GM15510 (cell line): ENCODE measurements around the gene PLEKHA1.

ENCODE experiments used
- POLR2A ChIP-seq: IDR thresholded peaks from 3 replicates; pipeline ENCODE4 v1.6.1; 2011; ENCODE audit warnings: borderline replicate concordance; ENCODE audit not compliant: insufficient read length; ENCODE audit errors: extremely low read depth

Gene PLEKHA1

DNA sequence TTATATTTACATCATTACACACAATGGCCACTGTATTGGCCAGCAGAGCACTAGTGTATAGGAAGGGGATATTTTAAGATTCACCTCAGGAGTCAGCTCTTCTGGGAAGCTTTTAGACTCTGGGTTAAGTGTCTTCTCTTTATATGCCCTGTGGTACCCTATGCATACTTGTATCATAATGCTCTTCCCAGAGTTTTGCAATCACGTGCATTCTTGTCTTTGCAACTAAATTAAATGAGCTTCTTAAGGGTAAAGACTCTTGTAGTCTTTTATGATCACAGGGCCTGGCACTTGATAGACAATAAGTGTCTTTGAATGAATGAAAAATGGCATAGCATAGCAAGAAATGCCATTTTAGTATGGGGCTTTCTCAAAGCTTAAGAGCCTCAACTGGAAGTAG lies 44.5 kb downstream of the PLEKHA1 start:
- TF ChIP-seq POLR2A: no peak

DNA sequence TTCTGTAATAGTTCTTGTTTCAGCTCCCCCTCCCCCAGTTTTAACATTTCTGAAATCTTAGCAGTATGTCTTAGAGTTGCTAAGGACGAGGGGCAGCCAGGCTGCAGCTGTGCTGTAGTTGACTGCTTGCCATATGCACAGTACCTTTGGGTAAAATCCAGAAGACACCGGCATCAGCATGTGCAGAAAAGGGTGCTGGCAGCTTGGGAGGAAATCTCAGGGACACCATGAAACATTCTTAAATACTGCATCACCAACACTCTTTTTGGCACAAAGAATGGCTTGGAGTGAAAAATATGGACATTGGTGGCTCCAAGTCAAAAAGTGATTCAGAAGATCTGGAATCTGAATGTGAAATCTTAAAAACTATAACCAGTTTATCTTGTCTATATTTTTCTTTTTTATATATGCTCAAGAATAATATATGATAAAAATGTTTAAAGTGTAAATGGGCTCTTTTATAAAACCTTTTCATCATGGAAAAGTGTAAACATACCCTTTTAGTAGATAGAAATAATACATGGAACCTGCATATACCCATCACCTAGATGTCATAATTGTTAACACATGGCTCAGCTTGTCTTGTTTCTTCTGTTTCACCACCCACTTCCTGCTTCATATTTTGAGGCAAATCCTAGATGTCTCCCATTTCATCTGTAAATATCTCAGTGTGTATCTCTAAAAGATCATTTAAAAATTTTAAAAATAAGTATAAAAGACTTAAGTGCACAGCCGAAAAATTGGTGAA lies 45.5 kb downstream of the PLEKHA1 start:
- TF ChIP-seq POLR2A: no peak

DNA sequence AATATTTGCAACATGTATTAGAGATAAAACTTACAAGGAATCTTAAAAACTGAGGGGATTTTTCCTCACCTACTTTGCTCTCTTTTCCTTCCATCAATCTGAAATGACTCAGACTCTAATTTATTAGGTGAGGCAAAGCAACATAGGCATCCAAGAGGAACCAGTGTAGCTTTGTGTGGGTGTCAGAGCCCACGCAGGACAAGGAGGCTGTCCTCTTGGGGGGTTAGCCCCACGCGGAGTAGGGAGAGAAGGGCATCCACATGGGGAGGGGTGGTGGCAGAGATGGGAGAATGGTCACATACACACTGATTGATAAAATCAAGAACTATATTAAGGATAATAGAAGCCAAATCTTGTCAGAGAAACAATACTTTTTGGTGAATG lies 46.1 kb downstream of the PLEKHA1 start:
- no peak for TF ChIP-seq POLR2A

DNA sequence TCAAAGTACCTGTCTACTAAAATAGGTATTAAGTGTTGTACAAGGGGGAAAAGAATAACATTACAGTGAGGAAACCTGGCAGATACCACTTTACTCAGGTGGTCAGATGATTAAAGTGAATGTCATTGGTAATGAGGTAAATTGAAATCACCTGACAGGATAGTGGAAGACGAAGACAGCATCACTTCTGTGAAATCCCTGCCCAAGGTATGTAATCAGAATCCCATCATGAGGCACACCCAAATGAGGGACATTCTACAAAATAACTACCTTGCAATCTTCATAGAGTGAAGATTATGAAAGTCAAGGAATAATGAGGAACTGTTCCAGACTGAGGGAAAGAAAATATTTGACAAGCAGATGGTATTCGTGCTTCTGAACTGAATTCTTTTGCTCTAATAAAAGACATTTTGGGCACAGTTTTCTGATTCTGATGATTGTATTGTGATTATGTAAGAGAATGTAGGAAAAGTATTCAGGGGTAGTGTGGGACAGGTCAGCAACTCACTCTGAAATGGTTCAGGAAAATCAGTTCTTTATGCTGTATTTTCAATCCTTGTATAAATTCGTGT lies 46.6 kb downstream of the PLEKHA1 start:
- TF ChIP-seq POLR2A: no peak

DNA sequence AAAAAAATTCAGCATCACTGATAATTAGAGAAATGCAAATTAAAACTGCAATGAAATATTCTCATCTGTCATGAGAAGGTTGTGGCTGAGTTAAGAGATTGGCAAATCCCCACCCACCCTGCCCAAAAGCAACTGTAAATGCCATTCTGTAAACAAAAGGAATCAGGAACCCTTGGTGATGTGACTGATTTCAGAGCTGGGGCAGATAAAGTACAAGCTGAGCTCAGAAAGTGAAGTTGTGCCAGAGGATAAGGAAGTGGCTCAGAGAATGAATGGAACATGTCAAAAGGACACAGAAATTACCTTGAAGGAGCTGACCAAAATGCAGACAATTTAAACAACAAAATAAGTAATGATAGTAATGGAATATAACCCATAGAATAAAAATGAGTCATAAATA lies 47.2 kb downstream of the PLEKHA1 start:
- no peak for TF ChIP-seq POLR2A

DNA sequence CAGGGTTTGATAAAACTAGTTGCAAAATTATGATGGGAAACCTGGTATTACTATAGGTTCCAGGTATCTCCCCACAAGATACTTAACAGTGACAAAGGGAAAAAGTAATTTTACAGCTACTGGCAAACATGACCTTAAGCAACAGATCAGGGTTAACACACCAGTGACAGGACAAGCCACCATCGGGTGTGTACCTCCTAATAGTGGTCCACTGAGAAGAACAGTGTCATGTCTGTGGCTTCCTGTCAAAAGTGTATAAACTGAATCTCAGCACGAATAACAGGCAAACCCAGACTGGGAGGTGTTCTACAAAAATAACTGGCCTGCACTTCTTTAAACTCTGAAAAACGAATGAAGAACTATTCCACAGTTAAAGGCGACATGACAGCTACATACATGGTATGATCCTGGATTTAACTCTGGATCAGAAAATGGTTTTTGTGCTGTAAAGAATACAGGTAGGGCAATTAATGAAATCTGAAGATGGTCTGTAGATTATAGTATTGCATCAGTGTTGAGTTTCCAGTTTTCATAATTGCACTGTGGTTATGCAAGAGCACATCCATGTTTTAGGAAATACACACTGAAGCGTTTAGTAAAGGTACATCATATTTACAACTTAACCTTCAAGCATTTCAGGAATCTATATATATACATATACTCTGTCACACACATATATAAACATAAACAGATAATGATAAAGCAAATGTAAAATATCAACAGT lies 47.9 kb downstream of the PLEKHA1 start:
- no peak for TF ChIP-seq POLR2A

DNA sequence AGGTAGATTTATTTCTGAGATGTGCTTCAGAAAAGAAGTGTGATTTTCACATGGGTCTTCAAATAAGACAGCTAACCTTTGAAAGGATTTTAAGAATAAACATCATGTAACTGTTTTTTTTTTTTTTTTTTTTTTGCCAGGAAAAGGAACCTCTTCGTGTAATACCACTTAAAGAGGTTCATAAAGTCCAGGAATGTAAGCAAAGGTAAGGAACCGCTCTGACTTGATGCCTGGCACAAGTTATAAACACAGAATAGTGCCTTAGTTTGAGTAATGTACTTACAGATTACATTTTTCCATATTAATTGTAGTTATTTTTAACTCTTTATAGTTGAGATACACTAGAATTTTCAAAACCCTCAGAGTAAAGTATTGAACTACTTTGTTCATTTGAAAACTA lies 49.6 kb downstream of the PLEKHA1 start:
- no peak for TF ChIP-seq POLR2A

DNA sequence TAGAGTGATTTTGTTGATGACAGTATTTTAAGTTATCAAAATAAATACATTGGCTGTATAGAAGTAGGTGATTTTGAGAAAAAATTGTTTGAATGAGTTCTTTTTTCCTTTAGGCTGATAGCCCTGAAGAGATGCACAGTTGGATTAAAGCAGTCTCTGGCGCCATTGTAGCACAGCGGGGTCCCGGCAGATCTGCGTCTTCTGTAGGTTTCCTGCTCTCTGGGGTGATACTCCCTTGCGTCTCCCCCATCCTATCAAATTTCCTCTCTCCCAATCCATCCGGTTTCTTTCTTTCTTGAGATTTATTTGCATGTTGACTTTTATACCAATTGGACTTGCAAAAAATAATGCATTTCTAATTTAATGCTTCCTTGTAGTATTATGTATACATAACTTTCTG lies 52.3 kb downstream of the PLEKHA1 start:
- no peak for TF ChIP-seq POLR2A

DNA sequence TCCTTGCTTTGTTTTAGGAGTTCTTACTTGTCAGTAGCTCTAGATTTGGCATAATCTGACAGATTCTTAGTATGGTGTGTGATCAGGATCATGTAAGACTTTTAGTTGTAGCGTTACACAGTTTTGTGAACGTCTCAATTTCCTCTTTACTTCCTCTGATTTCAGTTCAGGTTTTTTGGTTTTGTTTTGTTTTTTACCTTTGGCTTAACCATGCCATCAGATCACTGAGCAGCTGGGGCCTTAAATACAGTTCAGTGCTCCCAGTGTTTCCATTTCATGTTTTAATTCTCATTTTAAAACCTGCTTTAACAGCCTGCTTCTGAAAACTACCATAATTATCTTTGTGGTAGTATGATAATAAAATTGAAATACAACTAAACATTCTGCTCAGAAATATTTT lies 52.8 kb downstream of the PLEKHA1 start:
- TF ChIP-seq POLR2A: no peak

DNA sequence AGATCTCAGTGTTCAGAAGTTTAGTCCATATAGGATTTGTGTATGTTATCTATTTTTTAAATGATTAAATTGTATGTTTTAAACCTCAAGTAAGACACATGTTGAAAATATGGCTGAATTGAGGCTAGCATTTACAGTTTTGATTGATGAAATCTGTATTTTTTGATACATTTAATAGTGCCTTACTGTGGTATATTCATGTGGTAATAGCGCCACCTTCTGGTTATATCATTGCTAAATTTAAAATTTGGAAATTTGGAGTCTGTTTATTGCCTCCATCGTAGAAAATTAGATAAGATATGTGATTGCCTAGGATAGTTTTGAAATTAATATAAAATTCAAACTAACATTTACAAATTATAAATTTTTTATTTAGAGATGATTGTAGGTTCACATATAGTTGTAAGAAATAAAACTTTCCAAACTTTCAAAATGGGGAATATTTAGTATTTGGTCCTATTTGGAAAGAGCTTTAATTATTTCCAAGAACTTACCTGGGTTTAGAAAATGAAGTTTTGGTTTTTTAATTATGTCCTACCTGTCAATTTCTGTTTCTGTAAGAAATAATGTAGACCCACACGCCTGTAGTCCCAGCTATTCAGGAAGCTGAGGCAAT lies 60.8 kb downstream of the PLEKHA1 start:
- no peak for TF ChIP-seq POLR2A

DNA sequence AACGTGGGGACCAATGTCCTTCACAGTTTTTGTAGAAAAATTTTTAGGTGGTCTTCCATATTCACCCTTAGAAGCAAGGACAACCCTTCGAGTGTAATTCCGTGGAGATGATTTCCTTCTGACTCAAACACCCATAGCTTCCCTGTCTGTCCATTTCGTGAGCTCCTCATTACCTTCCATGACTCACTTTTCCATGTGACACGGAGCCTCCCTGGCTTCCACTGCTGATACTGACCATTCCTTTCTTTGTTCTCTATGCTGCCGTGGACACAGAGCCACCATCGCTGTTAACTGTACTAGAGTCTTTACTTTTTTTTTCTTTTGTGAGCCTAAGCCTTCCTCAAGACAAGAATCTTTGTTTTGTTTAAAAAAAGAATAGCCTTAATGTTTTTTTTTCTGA lies 67.5 kb downstream of the PLEKHA1 start:
- TF ChIP-seq POLR2A: no peak

DNA sequence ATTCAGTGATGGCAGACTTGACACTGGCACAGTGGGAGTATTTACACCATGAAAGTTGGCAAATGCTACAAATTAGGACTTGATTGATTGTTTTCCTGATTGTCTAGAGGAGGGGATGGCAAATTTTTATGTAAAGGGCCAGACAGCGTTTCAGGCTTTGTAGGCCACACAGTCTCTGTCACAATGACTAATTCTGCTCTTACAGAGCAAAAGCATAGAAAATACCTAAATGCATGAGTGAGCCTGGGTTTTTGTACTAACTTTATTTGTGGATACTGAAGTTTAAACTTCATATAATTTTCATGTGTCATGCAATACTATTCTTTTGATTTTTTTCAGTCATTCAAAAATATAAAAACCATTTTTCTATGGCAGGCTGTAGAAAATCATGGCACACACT lies 71.0 kb downstream of the PLEKHA1 start:
- TF ChIP-seq POLR2A: no peak

DNA sequence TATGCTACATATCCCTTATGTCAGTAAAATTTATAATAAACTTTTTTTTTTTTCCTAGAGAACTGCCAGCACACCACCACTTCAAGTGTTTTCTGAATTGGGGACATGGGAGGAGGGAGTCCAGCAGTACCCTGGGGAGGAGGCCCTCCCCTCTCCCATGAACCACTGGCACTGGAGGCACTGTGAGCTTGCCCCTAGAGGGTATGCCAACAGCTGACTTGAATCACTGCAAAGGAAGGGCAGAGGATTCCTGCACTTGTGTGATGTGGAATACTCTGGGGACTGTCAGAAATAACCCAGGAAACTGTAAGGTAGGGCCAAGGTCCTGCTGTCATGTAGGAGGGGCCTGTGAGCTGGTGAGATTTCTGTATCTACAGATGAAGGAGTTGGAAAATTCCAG lies 71.4 kb downstream of the PLEKHA1 start:
- no peak for TF ChIP-seq POLR2A

DNA sequence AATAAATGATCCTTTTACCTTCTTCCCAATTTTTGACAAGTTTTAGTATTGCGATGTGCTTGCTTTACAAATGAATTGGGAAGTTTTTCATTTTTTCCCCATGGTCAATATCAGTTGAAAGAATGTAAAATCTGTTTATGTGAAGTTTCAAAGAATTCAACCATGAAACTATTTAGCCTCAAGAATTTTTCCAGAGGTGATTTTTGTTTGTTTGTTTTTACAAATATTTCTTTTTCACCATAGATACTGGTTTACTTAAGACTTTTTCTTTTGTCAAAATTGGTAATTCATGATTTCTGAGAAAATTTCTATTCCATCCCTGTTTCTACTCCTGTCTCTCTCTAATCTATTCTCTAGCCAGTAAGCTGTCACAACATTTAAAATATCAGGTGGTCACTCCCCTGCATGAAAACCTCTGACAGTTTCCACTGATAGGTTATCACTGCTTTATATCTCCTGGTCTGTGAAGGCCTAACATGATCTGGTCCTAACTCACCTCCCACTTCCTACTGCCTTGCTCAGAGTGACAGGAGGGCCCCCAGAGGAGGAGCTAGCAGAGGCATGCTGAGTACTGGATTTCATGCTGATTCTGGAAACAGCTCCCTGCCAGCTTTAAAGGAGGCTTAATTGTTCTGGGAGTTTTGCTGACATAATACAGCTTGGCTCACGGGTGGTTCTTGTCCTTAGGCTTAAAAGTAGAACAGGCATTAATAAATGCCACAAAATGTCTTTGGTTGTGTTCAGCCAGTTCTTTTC lies 72.3 kb downstream of the PLEKHA1 start:
- TF ChIP-seq POLR2A: no peak

DNA sequence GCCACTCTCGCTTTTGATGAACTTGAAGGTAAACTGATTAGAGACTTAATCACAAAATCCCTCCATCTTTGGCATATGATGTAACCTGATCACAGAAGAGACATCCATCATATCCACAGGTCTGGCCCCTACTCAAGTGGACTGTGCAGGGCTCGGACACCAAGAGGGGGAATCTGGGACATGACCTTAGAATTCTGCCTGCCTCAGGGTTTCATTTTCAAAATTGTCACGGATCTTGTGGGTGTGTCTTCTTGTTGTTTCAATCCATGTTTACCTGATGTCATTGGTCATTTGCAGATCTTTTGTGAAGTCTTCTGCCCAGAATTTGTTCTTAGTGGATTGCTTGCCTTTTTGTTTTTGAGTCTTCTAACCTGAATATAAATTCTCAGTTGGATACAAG lies 74.1 kb downstream of the PLEKHA1 start:
- TF ChIP-seq POLR2A: no peak
